Right atrium auricular region (tissue), 2 donors: ENCODE results near the gene LRBA. TPM values are rescaled to one million over a fixed set of nuclear protein-coding genes. Genes with fewer than 3 reads are reported as not detected.

Experiments
- DNase-seq: peaks from one replicate; pipeline ENCODE4 v3.0.0-alpha.2; 2019; ENCODE audit warnings: low spot score
- H3K27ac ChIP-seq, 2 donors: fragments of 200-600 bp; sonication (generic); 1 replicate in 1 of 2; 2 replicates in 1 of 2; pipeline ENCODE4 v1.5.1; 2016 to 2019
- H3K27me3 ChIP-seq, 2 donors: fragments of 200-600 bp; sonication (generic); one replicate each; pipeline versions ENCODE4 v1.5.1 to v1.6.0; 2017 to 2019
- H3K36me3 ChIP-seq: fragments of 200-600 bp; sonication (generic); one replicate; pipeline ENCODE4 v1.5.1; 2016
- H3K4me1 ChIP-seq, 2 donors: fragments of 200-600 bp; sonication (generic); one replicate each; pipeline versions ENCODE4 v1.5.1 to v1.6.0; 2017 to 2019
- H3K4me3 ChIP-seq, 2 donors: fragments of 200-600 bp; sonication (generic); 1 replicate in 1 of 2; 2 replicates in 1 of 2; pipeline ENCODE4 v1.5.1; 2017 to 2019; ENCODE audit warnings: mild to moderate bottlenecking in 1 of 2, moderate library complexity in 1 of 2
- H3K9me3 ChIP-seq, 2 donors: fragments of 200-600 bp; sonication (generic); one replicate each; pipeline ENCODE4 v1.5.1; 2019
- total RNA-seq, 2 donors: library from RNA; depleted of rRNA; stranded (reverse); fragments of >200 nt; gene quantifications; one replicate each; pipeline ENCODE4 v1.1.0, GENCODE V29; 2016
- TF ChIP-seq, protein P1 (sequence below), 2 donors: fragments of 200-600 bp; sonication (generic); IDR thresholded peaks; one replicate each; pipeline ENCODE4 v1.5.1; 2019; ENCODE audit warnings: antibody characterized with exemption in 2 of 2

Gene LRBA
- total RNA-seq, 2 donors from 2014 or later: 20.8 to 37.7 TPM

DNA sequence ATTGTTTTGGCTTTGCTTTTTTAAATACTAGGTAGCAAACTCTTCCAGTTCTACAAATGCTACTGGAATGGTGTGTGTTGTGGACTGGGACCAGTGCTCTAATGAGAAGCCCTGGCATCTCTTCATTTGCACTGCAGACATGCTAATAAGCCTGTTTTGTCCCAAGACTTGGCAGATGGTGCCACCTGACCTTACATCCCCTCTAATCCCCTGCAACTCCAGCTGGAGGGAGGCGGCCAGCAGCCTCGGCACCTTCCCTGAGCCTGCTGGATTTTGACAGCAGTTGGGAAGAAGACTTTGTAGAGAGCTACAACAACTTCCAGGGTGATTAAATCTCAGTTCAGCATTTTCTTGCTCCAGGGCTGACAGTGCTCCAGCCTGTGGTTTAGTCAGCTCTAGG, 736.9 kb downstream of the LRBA start:
- TF ChIP-seq, protein P1, sequence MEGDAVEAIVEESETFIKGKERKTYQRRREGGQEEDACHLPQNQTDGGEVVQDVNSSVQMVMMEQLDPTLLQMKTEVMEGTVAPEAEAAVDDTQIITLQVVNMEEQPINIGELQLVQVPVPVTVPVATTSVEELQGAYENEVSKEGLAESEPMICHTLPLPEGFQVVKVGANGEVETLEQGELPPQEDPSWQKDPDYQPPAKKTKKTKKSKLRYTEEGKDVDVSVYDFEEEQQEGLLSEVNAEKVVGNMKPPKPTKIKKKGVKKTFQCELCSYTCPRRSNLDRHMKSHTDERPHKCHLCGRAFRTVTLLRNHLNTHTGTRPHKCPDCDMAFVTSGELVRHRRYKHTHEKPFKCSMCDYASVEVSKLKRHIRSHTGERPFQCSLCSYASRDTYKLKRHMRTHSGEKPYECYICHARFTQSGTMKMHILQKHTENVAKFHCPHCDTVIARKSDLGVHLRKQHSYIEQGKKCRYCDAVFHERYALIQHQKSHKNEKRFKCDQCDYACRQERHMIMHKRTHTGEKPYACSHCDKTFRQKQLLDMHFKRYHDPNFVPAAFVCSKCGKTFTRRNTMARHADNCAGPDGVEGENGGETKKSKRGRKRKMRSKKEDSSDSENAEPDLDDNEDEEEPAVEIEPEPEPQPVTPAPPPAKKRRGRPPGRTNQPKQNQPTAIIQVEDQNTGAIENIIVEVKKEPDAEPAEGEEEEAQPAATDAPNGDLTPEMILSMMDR (IDR thresholded peaks at IDR 0.05): no peak
- no peak for DNase-seq
- Histone ChIP-seq H3K27ac (no peak overlapping the region), H3K9me3 (no peaks in the 10 kb centered on the region), H3K4me1 (peaks cover 0 to 5% of the 10 kb centered on the region in 2 donors), H3K27me3 (no peaks in the 10 kb centered on the region), H3K36me3 (peaks cover 6% of the 10 kb centered on the region), H3K4me3 (no peak overlapping the region)

DNA sequence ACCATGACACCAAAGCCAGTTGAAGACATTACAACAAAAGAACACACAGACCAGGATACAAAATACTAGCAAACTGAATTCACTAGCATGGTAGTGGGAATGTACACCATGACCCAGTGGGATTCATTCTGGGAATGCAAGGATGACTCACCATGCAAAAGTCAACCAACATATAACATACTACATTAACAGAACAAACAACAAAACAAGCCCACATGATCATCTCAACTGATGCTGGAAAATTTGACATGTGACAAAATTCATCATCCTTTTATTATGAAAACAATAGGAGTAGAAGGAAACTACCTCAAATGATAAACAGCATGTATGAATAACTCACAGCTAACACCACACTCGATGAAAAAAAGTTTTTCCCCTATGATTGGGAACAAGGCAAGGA, 746.6 kb downstream of the LRBA start:
- H3K4me1 ChIP-seq: no peaks in the 10 kb centered on the region
- H3K27me3 ChIP-seq: no peaks in the 10 kb centered on the region
- H3K9me3 ChIP-seq: peaks cover 0 to 5% of the 10 kb centered on the region in 2 donors
- no peak overlapping the region for H3K4me3 ChIP-seq
- no peak for DNase-seq
- H3K36me3 ChIP-seq: peaks cover 10% of the 10 kb centered on the region
- TF ChIP-seq, protein P1 (IDR thresholded peaks at IDR 0.05): no peak
- no peak overlapping the region for H3K27ac ChIP-seq

DNA sequence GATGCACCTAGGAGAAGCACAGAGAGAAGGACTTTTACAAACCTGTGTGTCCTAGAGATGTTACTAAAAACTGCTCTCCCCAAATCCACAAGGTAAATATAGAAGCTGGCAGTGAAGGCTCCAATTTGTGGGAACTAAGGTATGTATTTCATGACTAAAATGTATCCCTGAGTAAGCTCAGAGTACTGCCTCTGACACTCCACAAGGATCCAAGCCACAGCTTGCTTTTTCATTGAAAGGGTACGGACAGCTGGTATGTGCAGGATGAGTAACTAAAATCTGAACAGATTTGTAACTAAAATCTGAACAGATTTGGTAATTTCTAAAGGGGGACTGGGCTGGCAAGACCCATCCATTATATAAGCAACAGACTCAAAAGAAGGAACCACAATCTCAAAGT, 749.3 kb downstream of the LRBA start:
- no peak for DNase-seq
- H3K4me3 ChIP-seq: no peak overlapping the region
- TF ChIP-seq, protein P1 (IDR thresholded peaks at IDR 0.05): no peak

DNA sequence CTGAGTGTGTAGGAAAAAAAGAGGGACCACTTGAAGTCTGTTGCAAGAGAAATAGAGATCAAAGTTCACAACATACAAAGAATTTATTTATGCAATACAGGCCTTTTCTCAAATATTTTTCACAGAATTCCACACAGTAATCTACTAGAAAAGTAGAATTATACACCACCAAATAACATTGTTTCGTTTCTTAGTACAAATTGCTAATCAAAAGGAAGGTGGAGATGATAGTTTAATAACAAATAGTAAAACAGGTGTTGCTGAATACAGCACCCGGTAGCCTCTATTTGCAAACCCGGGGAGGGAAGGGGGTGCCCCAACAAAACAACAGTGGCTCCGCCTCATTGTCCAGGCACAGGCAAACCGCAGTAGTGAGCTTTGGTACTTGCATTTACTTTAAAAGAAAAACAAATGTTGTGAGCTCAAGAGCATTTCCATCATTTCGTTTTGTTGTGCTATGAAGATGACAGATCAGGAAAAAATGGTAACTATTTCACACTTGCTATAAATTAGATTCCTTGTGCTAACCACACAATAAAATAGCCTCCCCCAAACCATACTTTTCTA, 750.4 kb downstream of the LRBA start:
- H3K27ac ChIP-seq: no peak overlapping the region
- H3K36me3 ChIP-seq: peaks cover 10% of the 10 kb centered on the region
- H3K4me1 ChIP-seq: no peaks in the 10 kb centered on the region
- TF ChIP-seq, protein P1 (IDR thresholded peaks at IDR 0.05): no peak
- DNase-seq: no peak
- no peaks in the 10 kb centered on the region for H3K27me3 ChIP-seq
- peaks cover 0 to 5% of the 10 kb centered on the region in 2 donors for H3K9me3 ChIP-seq
- H3K4me3 ChIP-seq: no peak overlapping the region

More for the DNA sequence above, 749.3 kb downstream of the LRBA start:
- Histone ChIP-seq H3K27ac (no peak overlapping the region), H3K36me3 (peaks cover 10% of the 10 kb centered on the region), H3K27me3 (no peaks in the 10 kb centered on the region), H3K4me1 (no peaks in the 10 kb centered on the region), H3K9me3 (peaks cover 0 to 5% of the 10 kb centered on the region in 2 donors)

DNA sequence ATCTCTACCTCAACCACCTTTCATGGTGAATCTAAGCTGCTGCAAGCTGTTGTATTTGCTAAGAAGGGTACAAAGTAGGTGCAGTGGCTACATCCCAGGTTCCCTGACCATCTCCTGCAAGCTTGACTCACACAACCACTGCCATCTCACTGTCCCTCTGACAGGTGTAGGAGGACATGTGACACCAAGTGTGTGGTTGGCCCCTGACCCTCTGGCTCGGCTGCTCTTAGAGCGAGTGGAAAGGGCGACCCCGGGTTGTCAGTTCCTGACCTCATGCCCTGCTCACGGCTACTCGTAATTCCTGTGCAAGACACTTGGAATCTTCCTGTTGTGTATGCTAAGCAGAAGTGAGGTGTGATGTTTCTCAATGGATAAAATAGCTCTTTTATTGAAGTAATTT, 752.5 kb downstream of the LRBA start:
- Histone ChIP-seq H3K4me1 (no peaks in the 10 kb centered on the region), H3K4me3 (no peak overlapping the region), H3K27ac (no peak overlapping the region), H3K36me3 (peaks cover 10% of the 10 kb centered on the region), H3K27me3 (no peaks in the 10 kb centered on the region), H3K9me3 (peaks cover 0 to 5% of the 10 kb centered on the region in 2 donors)
- TF ChIP-seq, protein P1 (IDR thresholded peaks at IDR 0.05): no peak
- DNase-seq: no peak

DNA sequence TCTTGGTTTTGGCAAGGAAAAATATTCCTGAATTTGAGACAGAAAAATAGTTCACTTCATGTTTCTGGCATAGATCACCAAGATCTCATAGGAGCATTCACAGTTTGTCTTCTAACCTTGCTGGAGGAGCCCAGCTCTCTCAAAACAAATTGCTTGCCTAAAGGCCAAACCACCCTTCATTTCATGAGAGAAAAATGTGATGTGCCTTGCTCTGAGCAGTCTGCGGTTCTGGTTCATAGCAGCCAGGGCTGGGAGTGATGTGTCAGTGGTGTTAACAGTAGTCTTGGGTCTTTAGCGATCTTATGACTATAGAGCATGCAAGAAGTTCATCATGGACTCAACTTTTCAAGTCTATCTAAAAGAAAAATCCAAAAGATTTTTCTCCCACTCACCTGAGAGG, 753.5 kb downstream of the LRBA start:
- Histone ChIP-seq H3K4me1 (no peaks in the 10 kb centered on the region), H3K36me3 (peaks cover 10% of the 10 kb centered on the region), H3K27ac (no peak overlapping the region), H3K27me3 (no peaks in the 10 kb centered on the region), H3K9me3 (peaks cover 0 to under 1% of the 10 kb centered on the region in 2 donors), H3K4me3 (no peak overlapping the region)
- no peak for DNase-seq
- TF ChIP-seq, protein P1 (IDR thresholded peaks at IDR 0.05): no peak
